ENCODE data around the gene CAMTA1.
"Not testable (repeated sequence)": the region's sequence is repeated elsewhere in the genome, so short reads cannot be mapped to it uniquely, and the experiment has no call there.

The CAMTA1 gene

DNA sequence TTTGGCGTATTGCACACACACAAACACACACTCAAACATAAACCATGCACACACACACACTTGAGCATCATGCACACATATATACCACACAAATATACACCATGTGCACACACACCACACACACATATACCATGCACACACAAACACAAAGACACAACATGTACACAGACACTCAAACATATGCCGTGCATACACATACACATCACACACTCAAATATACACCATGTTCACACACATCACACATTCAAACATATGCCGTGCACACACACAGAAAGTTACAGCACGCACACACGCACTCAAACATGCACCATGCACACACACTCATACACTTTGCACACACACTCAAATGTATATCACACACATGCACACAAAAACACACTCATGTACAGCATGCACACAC, 361.5 kb downstream of the CAMTA1 start:
- DNase-seq (ENCODE audit: low read depth in 3 of 3): no peak

DNA sequence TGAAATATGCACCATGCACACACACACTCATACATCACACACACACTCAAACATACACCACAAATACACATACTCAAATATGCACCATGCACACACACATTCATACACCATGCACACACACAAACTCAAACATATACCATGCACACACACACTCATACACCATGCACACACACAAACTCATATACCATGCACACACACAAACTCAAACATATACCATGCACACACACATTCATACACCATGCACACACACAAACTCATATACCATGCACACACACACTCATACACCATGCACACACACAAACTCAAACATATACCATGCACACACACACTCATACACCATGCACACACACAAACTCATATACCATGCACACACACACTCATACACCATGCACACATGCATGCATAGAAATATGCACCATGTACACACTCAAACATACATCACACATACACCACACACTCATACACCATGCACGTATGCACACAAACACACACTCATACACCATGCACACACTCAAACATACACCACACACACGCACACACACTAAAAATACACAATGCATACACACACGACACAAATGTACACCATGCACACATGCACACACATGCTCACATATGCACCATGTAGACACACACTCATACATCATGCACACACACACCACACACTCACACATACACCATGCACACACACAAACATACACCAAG, 362.5 kb downstream of the CAMTA1 start:
- not testable (repeated sequence) for DNase-seq (ENCODE audit: low read depth in 3 of 3)

DNA sequence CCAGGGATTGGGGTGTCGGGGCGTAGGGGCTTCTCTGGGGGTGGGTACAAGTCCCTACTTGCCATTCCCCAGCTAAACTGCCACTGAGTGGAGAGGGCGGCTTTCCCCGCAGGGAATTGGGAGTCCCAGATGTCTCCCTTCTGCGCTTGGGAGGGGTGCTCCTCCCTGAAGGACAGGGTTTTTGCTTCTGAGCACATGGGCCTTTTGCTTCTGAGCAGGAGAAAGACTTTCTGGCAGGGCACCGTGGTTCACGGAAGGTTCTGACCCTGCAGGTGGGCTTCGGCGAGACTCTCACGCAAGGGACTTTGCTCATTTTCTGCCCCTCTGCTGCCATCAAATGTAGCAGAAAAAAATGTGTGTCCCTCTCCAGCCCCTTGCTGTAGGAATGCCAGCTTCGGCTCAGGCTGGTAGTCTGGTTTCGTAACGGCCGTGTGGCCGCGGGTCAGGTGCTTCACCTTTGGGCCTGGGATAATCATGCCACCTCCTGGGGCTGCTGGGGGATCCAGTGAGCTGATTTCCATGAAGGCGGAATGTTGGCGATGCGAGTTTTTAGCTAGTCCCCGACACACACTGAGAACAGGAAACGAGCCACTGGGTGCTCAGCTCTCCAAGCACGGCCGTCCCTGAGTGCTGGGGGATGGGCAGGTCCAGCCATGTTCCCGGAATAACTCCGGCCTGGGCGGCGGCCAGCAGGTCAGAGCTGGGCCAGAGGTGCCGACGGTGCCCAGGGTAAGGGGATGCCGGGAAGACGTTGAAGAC, 364.0 kb downstream of the CAMTA1 start:
- no peak for DNase-seq (ENCODE audit: low read depth in 3 of 3)

DNA sequence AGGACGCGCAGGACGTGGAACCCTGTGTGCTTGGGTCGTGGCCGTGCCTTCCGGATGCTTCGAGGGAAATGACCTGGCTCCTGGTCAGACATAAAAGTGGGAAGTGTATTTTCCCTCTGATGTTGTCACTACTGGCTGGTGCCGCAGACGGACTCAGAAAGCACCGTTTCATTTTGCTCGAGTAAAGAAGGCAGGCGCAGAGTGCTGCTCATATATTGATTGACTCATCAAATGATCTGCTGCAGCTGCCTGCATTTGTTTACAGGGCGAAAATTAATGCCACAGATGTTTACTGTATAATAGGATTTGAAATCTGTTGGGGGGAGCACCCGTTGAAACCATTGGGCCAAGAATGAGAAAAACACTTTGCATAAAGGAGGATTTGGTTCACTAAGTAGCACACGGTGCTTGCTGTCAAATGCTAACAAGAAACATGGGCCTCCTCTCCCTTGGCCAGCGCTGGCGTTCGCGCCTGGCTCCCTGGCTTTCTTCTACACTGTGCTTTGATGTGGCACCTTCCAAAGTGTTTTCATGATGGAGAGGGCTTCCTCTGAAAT, 365.5 kb downstream of the CAMTA1 start:
- no peak for DNase-seq (ENCODE audit: low read depth in 3 of 3)

DNA sequence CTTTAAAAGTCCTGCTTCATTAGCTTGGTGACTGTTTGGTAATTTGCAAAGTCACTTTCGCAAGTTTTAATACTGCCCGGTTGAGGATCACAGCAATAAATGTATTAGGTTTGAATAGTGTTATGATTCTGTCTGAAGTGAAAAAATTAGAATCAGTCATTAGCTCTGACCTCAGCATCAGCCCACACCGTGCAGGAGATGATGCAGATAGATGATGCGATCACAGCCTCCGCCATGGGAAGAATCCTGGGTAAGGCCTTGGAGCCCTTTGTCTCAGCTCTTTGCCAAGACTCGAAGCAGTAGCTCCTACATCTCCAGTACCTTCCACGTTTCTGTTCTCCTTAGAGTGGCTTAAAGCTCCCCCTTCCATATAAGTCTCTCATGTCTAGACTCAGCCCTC, 366.7 kb downstream of the CAMTA1 start:
- DNase-seq (ENCODE audit: low read depth in 3 of 3): no peak

DNA sequence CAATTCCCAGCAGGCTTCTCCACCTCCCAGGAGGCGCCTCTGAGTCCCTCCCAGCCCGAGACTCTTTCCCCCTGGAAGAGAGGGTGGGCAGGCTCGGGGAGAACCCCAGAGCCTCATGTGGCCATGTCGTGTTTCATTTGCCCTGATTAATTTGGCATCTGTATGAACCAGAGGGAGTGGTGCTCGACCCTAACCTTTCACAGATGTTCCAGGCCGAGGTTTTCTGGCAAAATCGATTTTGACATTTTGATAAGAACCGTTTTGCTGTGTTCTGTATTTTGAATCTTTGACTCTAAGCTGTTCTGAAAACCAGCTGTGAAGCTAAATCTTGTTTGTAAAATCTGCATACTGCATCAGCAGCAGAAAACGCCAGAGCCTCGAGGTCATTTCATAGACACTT, 367.4 kb downstream of the CAMTA1 start:
- no peak for DNase-seq (ENCODE audit: low read depth in 3 of 3)

DNA sequence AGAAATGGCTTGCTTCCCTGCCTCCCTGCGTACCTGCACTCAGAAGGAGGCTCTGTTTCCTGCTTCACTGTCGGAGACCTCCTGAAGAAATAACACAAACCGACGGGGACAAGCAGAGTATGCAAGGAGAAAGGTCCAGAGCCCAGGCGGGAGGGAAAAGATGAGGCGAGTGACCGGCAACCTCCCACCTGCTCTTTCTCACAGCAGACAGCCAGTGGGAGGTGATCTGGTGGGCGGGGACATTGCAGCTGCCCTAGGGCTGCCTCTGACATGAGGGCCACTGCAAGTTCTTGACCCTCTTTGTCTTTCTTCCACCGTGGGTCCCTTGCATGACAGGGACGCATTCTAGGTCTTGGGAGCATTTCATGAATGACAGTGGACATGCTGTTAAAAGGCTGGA, 368.2 kb downstream of the CAMTA1 start:
- no peak for DNase-seq (ENCODE audit: low read depth in 3 of 3)

DNA sequence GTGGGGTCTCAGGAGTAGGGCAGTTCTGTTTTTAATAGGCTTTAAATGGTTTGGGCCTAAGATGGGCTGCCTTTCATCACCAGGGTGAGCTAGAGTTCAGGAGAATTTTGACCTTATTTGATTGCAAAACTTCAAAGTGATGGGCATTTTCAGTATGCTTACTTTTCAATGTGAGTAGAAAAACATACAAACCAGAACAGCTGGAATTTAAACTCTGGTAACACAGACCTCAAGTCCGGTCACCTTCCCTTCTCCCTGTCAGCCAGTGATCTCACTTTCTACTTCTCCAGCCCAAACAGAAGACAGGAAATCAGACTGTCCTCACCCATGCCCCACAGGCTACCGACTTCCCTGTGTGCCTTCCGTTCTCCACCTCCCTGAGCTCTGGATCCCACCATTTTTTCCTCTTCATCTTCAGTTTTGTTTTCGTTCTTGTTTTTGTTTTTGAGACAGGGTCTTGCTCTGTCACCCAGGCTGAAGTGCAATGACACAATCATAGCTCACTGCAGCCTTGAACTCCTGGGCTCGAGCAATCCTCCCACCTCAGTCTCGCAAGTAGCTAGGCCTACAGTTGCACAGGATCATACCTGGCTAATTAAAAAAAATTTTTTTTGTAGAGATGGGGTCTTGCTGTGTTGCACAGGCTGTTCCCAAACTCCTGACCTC, 374.0 kb downstream of the CAMTA1 start:
- no peak for DNase-seq (ENCODE audit: low read depth in 3 of 3)

DNA sequence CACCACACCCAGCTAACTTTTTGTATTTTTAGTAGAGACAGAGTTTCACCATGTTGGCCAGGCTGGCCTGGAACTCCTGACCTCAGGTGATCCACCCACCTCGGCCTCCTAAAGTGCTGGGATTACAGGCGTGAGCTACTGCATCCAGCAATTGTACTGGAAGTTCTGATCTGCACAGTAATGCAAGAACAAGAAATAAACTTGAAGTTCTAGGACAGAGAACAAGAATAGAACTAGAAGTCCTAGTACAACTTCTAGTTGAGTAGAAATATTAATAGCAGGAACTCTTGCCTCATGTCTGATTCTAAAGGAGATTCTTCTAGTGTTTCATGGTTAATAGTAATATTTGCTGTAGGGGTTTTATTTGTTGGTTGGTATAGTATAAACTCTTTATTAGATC, 383.3 kb downstream of the CAMTA1 start:
- DNase-seq (ENCODE audit: low read depth in 3 of 3): not testable (repeated sequence)

DNA sequence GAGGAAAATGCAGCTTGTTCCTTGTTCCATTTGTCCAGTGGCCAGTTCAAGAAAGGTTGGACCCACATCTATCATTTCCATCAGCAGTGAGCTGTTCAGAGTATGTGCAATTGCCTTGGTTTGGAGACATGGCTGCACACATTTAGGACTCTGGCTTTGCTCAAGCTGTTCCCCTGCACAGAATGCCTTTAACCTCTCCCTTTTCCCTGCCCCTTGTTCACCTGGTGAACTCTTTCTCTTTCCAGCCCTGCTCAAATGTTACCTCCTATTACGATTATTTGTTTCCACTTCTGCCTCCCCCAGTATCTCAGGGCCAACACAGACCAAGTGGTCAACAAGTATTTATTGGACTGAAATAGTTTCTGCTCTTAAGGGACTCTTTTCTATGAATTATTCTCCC, 385.9 kb downstream of the CAMTA1 start:
- no peak for DNase-seq (ENCODE audit: low read depth in 3 of 3)

DNA sequence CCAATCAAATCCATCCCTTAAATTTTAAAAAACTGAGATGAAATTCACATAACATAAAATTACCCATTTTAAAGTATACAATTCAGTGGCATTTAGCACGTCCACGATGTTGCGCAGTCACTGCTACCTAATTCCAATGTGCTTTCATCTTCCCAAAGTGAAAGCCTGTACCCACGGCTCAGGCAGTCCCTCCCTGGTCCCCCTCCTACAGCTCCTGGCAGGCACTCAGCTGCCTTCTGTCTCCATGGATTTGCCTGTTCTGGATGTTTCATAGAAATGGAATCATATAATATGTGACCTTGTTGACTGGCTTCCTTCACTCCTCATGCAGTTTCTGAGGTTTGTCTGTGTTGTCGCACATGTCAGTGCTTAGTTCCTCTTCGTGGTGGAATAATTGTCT, 386.3 kb downstream of the CAMTA1 start:
- DNase-seq (ENCODE audit: low read depth in 3 of 3): no peak

DNA sequence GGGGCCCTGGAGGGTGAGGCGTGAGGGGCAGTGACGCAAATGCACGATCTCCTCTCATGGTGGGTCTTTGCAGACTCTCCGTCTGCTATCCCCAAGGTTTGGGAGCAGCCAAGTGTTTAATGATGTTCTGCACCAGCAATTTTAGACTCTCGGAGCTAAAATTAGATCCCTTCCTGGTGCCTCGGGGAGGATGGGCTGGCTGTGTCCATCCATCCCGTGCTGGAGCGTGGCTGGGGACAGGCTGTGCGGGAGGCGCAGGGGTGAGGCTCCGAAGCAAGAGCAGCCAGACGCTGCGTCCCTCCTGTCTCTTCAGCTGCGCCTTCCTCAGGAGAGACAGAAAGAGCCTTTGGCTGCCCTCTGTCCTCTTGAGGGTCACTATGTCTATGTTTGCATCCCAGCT, 387.6 kb downstream of the CAMTA1 start:
- no peak for DNase-seq (ENCODE audit: low read depth in 3 of 3)

DNA sequence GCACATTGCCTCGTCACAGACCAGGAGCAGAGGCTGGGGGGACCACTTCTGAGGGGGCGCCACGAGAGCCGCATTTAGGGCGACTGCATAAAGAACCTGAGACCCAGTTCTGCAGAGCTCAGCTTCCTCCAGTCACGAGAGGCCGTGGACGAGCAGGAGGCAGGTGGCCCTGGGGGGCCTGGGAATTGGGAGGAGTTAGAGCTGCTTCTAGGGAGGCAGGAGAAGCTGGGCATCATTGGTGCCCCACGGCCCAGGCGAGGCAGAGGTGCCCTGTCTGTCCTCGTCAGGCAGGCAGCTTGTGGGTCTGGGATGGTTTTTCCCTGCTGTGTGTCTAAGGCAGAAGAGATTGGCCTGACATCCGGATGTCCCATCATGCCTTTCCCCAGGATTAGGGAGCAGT, 389.3 kb downstream of the CAMTA1 start:
- no peak for DNase-seq (ENCODE audit: low read depth in 3 of 3)

DNA sequence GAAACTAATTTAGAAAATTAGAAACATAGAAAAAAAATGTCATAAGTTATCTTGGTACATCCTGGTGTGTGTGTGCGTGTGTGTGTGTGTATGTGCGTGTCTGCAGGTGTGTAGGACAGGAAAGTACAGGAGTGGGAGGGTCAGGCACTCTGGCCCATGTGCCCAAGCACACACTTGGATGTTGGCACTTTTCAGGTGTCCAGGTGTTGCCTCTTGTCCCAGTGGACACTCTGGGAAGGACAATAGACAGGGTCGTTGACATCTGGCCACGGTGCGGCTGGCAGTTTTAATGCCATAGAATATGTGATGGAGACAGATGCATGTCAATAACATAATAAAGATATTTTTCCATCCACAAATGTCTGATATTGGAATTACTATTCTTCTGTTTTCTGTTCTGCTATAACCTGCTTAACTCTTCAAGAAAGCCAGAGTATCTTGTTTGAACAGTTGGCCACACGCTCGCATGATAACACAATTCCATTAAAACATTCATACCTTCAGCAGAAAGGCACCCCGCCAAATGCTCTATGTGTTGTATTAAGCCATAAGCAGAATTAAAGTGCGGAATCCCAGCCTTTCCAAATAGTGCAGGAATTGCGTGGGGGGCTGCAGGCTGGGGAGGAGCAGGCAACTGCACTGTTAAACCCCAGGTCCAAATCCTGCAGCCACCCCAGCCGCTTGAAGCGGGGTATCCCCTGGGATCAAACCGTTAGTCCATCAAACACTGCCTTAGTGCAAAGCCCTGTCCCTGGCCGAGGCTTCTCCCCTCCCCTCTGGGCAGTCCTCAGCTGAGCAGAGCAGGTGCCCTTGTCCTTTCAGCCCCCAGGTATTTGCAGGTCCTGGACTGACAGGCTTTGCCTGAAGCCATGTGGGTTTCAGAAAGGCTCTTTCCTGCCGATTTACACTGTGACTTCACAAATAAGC, 390.0 kb downstream of the CAMTA1 start:
- DNase-seq (ENCODE audit: low read depth in 3 of 3): no peak

DNA sequence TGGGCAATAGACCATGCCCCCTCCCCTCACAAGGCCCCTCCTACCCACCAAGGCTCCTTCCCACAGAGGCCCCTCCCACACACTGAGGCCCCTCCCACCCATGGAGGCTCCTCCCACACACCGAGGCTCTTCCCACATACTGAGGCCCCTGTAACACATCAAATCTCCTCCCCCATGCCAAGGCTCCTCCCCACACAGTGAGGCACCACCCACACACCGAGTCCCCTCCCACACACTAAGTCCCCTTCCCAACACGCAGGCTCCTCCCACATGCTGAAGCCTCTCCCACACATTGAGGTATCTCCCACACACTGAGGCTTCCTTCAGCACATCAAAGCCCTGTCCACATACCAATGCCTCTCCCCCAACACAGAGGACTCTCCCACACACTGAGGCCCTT, 391.8 kb downstream of the CAMTA1 start:
- no peak for DNase-seq (ENCODE audit: low read depth in 3 of 3)

DNA sequence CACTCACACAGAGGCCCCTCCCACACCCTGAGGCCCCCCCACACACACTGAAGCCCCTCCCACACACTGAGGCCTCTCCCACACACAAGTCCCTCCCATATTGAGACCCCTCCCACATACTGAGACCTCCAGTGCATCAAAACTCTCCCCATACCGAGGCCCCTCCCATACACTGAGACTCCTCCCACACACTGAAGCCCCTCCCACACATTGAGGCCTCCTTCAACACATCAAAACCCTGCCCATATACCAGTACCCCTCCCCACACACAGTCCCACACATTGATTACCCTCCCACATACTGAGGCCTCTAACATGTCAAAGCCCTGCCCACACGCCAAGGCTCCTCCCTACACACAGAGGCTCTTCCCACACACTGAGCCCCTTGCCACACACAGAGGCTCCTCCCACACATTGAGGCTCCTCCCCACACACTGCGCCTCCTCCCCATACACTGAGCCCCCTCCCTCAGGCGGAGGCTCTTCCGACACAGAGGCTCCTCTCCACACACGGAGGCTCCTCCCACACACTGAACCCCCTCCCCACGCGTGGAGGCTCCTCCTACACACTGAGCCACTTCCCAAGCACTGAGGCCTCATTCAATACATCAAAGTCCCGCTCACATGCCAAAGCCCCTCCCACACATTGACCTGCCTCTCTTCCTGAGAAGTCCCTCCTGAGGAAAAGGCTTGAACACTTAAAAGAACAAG, 392.3 kb downstream of the CAMTA1 start:
- DNase-seq (ENCODE audit: low read depth in 3 of 3): no peak

DNA sequence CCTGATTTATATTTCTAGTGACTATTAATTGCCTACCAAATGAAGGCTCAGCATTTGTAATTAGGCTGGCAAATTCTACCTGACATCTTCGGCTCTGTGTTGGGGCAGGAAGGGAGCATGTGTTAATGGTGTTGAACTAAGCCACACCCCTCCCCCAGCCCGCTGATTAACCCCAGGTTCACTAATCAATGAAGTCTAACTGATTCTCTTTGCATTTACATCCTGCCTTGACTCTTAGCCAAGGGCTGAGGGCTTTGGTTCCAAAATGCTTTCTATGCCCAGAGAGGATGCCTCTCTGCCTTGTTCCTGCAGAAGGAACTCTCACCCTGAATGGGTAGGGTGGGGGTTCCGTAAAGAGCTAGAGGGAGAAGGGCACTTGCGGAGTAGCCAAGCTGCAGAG, 393.1 kb downstream of the CAMTA1 start:
- DNase-seq (ENCODE audit: low read depth in 3 of 3): no peak

DNA sequence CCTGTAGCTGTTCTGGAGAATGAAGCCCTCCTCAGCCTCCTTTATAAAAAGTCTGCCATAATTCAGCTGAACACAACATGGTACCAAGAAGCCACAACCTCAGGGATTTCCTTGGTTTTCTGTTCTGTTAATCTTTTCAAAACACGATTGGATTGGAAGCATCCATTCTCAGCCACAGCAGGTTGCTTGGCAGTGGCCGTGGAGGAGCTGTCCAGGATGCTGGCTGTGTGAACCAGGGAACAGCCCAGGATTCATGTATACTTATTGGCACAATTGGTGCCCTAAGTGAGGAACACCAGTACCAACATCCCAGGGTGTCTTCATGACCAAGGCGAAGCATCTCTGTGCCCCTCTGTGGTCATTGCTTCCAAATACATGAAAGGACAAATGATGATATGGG, 393.5 kb downstream of the CAMTA1 start:
- no peak for DNase-seq (ENCODE audit: low read depth in 3 of 3)

DNA sequence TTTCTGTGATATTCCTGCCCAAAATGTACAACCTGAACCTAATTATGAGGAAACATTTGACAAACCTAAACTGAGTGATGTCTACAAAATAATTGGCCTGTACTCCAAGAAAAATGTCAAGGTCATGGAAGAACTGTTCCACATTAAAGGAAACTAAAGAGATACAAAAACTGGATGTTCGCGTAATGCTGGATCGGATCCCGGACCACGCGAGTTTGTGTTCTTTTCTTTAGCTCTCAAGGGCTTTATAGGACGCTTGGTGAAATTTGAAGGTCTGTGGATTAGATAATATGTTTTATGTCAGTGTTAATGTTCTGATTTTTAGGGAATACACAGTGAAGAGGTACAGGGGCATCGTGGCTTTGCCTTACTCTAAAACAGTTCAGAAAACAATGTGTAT, 400.5 kb downstream of the CAMTA1 start:
- no peak for DNase-seq (ENCODE audit: low read depth in 3 of 3)

DNA sequence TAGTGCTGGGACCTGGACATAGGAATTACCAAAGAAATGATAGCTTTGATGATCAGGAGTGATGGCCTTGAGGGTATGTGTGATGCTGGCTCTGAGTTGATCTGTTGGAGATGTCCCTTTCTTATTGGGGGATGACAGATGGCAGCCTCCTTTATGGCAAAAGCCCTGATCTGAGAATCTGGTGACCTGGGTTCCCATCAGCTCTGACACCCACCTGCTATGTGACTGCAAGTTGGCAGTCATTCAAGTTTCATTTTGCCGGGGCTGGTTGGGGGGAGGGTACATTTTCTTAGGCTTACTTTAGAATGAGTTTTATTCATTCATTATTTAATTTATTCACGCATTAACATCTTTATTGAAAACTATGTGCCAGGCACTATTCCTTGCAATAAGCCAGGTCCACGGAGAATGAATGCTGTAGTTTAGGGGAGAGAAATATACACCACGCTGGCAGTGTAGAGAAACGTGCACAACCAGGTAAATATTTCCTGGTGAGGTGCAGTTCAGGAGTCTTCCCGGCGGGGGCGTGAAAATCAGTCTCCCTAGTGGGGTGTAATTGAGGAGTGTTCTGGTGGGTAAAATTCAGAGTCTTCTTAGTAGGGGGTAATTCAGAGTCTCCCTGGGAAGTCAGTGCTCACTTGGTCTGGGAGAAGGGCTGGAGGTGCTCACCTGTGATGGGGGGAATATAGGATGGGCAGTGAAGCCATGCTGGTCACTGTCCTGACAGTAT, 401.3 kb downstream of the CAMTA1 start:
- no peak for DNase-seq (ENCODE audit: low read depth in 3 of 3)

Data from stimulated activated CD4-positive, alpha-beta T cell treated with anti-CD3 and anti-CD28 coated beads, TNF-alpha, amount 100 ng/mL, for 48 hours (primary cell).